Stimulated activated CD8-positive, alpha-beta memory T cell treated with anti-CD3 and anti-CD28 coated beads, Interleukin-12 subunit alpha, Interleukin-12 subunit beta, amount 100 ng/mL, for 24 hours (primary cell): ENCODE results near the gene PARVA.

Experiments
- DNase-seq: peaks from one replicate; pipeline ENCODE4 v3.0.0-alpha.2; 2020; ENCODE audit errors: extremely low read depth

Gene PARVA

DNA sequence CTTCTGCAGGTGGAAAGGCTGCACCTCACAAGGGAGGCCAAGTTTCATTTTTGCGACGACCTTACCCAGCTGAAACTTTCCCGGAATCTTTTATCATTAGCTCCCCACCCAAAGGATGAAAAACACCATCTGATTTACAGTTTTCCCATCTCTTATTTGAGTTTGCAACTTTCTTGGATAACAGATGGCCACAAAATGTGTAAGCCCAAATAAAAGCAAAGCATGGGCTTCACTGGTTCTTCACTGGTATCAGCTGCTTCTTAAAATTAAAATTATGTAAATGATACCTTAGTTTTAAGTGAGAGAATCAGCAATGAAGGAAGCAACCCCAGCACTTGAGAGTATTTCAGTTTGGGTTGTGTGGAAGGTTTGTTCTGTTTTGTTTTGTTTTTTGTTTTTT lies 55.8 kb downstream of the PARVA start:
- DNase-seq = no peak

DNA sequence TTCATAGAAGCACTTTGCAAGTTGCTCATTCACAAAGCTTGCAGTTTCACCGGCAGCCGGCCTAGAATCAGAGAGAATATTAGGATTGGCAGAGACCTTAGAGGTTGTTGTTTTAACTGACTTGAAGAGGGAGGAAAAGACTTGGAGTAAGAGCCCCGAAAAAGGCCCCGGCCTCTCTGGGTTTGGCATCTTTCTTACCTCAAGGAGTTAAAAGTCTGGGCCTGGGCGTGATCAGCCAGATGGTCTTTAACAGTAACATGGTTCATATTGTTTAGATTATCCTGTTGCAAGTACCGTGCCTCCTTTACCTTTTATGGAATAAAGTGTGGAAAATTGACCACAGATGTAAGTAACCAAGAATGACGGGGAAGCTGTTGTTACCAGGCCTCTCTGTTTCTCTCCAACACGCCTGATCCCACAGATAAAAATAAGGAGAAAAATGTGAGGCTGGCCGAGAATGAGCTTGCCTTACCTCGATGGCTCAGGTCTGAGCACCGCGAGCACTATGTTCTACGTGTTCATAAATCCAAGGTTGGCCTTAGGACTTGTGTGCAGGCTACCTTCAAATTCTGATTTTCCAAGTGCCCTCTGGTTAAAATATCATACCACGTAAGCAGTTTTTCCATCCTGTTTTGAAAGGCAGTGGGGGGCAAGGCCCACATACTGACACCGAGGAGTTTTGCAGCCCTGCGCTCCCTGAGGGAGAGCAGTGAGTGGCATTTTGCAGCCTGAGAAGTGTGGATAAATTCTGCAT lies 56.4 kb downstream of the PARVA start:
- no peak for DNase-seq

DNA sequence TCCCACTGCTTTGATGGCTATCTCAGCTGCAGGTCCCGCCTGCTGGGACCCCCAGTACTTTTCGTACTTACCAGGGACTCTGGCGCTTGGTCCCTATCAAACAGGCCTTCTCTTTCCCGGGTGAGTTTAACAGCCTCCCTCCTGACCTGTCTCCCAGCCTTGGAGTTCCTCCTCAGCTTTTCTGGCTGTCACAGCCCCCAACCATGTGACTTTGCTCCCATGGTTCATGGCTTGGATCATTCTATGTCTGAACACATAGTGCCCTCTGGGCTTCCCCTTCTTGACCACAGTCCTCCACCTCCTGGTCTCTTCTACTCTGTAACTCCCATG lies 56.9 kb downstream of the PARVA start:
- no peak for DNase-seq

DNA sequence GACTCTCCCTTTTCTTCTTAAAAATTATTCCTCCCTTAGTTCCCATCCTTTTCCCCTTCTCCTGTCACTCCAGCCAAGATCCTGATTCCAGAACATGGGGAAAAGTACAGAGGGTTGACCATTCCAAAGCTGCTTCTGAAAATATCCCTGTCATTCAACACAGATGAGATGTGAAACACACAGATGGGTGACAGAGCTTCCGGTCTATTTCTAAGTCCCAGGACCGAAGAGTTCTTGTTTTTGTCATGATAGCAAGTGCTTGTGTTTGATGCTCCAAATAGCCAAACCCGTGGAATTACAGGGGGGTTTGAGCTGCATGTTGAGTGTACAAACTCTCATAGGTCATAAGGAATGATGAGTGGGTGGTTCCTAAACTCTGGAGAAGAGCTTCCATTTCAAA lies 57.9 kb downstream of the PARVA start:
- no peak for DNase-seq

DNA sequence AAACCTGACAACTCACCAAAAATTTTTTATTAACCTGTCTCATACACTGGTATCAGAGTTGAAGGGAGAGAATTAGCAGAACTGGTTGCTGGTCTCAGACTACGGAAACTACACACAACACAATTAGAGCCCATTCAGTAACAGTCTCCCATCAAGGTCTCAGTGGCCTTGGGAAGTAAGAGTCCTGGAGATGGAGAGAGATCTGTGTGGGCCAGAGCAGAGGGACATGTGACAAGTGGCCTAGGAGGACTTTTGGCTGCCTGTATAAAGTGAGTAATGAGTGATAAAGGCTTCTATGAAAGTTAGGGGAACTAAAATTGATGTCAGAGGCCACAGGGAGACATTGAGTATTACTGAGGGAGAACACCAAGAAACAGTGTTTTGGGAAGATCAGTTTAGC lies 58.9 kb downstream of the PARVA start:
- no peak for DNase-seq

DNA sequence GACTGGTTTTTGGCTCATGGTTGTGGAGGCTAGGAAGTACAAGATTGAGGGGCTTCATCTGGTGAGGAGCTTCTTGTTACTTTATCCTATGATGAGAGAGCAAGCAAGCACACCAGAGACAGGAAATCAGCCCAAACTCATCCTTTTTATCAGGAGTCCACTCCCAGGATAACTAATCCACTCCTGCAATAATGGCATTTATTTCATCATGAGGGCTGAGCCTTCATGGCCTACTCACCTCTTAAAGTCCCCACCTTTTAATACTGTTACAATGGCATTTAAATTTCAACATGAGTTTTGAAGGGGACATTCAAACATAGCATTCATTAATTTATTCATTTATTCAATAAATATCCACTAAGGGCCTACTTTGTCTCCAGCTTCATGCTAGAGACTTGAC lies 60.9 kb downstream of the PARVA start:
- DNase-seq = no peak

DNA sequence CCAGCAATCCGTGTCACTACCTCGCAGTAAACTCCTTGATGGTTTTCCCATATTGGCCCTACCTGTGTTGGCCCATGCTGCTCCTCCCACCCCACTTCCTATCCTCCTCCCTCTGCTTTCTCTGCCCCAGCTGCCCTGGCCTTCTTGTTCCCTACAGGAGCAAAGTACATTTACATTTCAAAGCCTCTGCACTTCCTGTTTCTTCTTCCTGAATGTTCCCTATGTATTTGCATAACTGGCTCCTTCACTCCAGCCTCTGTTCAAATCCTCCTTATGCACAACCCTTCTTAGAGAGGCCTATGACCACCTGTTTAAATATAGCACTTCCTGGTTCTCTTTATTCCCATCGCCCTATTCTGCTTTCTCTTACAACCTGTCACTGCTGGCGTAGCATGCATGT lies 62.2 kb downstream of the PARVA start:
- DNase-seq = no peak

DNA sequence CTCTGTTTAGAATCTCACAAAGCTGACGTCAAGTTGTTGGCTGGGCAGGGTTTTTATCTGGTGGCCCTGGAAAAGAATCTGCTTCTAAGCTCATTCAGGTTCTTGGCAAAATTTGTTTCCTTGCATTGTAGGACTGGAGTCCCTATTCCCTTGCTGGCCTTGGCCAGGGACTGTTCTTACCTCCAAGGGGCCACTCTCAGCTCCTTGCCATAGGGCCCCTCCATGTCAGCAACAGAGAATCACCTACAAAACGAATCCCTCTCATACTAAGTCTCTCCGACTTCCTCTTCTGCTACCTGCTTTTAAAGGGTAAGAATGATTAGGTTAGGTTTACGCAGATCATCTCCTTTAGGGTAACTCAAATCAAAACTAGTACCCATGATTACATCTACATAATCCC lies 63.2 kb downstream of the PARVA start:
- DNase-seq = no peak

DNA sequence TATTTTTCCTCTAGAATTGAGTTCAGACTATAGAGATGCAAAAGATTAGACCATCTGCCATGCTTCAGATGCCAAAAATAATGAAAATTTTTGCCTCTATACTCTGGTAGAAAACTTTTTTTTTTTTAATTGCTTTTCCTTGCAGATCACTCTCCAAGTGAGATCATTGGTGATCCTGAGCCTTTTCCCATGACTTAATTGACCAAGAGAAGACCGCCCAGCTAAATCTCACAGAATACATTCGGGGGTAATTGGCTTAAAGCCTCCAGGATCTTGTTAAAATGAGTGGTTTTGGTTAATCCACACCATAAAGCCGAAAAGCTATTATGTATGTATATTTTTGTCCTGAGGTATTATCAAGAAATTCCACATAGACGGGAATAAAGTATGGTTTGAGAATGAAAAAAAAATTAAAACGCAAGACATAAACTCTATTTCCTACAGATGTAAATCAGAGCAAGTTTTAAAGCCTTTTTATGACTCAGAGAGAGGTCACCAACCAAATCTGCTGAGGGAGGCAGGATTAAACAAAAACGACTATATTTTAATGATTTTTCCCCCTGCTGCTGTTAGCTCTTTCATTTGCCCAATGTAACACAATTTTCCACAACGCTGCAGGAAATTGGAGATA lies 64.0 kb downstream of the PARVA start:
- DNase-seq = no peak

DNA sequence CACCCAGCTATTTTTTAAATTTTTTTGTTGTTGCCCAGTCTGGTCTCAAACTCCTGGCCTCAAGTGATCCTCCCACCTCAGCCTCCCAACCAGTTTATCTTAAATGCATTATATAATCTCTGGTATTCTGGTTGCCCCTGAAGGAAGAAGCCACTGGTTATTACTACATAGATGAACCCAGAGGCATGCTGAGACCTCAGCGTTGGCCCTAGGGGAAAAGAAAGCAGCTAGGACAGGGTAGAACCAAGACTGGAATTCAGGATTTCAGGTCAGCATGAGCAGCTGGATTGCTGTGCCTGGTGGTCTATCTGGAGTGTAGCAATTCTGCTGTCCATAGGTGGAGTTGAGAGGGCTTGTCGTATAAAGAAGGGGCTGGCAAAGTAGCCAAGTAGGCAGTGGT lies 67.2 kb downstream of the PARVA start:
- DNase-seq = no peak

DNA sequence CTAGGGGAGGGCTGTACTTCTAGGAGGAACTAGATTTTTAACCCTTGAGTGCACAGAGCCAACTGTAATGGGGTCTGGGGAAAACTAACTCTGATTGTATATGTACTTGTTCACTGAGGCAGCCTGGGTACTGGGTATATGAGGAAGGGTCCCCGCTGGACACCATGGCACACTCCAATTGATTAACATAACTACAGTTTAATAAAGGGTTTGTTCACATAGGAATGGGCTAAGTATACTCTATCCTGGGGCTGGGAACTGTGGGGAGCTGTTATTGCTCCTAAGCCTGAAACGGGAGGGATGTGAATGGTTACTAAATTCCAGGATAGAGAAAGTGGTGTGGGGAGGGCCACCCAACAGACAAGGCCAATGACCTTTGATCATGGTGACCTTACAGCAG lies 67.6 kb downstream of the PARVA start:
- DNase-seq = no peak

DNA sequence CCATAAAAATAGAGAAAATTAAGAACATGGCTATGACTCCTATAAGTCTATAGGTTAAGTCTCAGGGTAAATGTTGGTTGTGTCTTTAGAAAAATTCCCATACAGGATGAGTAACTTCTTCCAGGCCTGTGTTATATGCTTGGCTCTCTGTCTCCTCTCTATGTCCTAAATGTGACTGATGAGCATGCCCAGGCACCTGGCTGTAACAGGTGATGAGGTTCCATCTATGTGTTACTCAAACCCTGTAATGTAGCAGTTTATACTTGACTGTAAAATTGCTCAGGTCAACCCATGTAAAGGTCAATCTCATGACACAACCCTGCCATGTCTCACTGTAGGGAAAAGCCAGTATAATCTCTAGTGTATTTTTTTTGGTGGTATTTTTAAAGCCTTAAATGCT lies 69.5 kb downstream of the PARVA start:
- no peak for DNase-seq

DNA sequence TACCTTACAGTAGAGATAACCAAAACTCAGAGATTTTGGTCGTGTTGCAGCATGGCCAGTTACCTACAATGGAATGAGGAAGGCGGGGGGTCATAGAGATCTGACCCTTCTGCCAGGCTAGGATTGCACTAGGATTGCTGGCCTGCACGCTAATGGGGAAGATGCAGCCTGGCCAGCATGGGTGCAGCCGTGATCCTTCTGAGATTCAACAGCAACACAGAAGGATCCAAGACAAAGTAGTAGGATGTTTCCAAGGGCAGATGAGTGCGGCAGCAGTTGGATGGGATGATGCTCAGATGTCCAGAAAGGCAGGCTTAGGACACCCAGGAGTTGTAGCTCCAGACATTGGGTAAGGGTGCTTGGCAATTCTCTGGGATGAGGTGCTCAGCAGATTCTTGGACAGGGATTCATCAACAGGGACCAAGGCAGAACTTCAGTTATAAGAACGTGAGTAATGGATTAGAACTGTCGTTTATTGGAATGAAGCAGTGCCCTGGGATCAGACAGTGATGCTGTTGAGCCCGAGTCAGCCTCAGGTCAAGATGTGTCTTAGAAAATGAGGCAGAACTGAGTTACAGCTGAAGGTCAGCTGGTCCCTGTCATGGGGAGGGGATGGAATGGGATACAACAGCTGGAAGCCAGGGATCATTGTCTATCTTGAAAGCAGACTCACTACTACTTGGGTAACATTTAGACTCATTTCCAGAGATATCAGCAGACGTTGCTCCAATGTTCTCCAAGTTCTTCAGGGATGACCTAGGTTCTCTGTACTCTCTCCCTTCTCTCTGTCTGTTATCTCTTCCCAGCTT lies 71.0 kb downstream of the PARVA start:
- DNase-seq = no peak

DNA sequence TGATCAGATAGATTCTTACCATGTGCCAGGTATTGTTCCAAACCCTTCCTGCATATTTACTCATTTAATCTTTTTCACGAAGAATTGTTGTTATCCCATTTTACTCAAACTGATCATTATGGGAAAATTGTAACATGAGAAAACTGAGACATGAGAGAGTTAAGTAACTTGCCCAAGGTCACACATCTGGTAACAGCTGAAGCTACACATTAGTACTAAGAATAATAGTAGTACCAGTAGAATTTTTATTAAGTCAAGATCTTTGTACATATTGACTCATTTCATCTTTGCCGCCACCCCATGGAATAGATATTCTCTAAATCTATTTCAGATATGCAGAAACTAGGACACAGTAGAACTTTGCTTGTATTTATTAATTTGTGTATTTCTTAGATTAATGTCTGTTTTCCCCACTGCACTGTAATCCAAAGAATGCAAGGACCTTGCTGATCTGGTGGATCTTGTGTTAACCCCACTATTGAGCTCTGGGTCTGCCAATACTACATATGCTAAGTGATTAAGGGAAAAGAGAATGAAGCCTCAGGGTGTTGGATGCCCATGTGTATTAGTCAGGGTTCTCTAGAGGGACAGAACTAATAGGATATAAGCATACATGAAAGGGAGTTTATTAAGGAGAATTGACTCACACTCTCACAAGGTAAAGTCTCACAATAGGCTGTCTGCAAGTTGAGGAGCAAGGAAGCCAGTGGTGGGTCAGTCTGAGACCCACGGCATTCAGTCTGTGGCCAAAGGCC lies 72.8 kb downstream of the PARVA start:
- DNase-seq = no peak

DNA sequence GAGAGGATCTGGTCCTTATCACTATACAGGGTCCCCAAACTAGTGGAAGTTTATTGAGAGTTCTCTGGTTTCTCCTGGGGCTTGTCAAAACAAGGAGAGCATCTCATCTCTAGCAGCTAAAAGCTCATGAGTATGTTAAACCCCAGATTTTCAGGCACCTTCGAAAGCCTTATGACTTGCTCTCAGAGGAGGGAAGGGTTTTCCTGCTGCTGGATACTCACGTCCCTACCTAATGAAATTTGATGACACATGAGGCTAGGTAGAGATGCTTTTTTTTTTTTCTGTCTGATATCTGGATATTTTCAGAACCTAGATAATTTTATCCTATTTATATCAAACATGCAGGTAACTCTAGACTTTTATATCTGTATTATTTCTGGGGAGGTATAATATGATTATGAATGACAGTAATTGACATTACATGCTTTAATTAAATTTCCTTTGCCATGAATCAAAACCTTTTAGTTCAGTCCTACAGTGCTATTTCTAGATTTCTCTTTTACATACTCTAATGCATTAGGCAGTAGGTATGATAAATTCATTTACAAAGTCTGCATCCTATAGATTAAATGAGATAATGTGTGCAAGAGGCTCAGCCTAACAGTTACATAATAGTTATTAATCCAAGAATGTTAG lies 73.9 kb downstream of the PARVA start:
- DNase-seq = no peak

DNA sequence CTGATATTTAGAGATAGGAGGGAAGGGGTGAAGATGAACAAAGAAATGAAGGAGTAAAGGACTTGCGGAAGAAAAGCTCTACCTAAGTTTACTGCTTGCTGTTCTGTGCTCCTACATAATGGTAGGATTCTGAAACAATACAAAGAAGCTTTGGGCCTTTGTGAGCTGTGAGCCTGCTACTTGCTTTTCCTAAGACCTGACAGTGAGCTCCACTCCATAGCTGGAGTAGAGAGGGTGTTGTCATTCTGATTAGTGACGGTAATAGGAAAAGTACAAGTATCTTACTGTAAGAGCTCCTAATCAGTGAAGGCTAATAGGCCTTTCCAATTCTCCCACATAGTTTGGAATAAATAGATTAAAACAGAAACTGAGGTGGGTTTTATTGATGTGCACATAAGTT lies 75.9 kb downstream of the PARVA start:
- DNase-seq = no peak

DNA sequence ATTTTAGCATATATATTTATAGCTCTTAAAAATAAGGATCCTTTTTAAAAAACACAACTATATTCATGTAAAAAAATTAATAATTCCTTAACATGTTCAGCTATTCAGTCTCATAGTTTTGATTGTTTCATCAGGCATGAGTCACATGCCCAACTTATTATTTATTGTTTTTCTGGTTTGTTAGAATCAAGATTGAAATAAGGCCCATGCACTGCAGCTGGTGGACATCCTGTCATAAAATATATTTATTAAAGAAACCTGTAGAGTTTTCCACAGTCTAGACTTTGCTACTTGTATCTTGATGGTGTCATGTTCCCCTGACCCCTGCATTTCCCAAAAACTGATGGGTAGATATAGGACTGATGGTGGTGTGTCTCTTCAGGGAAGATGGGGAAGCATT lies 77.4 kb downstream of the PARVA start:
- no peak for DNase-seq

DNA sequence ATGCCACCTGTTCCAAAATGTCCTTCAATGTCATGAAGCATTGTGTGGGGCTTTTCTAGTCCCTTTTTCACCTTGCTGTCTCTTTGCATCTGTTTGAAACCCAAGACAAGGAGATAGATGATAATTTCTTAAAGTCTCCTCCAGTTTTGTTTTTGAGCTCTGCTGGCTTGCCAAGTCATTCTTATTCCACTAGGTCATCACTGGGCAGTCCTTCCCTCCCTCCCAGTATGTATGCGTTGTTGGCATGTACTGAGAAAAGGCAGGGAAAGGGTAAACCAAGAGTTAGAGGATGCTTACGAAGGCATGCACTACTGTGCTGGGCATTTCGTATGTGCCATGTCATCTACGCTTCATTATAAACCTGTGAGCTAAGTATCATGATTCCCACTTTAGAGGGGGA lies 78.6 kb downstream of the PARVA start:
- DNase-seq = no peak

DNA sequence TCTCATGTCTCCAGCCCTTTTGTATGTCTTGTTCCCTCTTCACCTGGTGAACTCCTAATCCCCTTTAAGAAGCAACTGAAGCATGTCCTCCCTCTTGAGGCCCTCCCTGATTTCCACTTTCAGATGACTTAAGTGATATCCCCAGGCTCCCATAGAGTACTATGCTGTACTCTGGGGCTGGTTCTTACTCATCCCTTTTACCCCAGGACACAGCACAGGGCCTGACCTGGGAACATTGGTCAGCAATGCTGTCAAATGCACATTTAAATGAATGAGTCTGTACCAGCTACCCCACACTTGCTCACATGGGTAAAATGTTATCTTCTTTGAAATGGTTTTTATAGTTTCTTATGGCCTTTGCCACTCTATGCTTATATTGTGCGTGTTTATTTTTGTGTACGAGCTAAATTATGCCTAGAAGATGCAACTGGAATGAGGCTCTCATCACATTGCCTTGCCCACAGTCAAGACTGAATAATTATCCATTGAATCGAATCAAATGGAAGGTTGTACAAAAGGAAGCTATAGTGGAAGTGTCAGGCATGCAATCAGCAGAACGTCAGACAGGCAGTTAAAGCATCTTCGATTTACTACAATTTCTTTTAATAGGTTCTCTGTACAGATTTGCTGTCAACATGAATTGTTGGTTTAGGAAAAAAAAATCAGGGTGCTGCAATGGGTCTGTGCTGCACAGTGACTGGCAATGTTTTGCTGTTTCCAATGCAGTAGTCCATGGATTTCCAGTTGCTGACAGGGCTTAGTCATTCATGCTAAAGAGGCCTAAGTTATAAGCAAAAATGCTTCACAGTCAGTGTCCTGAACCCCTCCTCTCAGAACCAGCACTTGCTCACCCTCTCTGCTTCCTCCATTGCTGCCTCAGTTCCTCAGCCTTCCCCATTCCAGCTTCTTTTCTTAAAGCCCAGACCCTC lies 79.5 kb downstream of the PARVA start:
- no peak for DNase-seq

DNA sequence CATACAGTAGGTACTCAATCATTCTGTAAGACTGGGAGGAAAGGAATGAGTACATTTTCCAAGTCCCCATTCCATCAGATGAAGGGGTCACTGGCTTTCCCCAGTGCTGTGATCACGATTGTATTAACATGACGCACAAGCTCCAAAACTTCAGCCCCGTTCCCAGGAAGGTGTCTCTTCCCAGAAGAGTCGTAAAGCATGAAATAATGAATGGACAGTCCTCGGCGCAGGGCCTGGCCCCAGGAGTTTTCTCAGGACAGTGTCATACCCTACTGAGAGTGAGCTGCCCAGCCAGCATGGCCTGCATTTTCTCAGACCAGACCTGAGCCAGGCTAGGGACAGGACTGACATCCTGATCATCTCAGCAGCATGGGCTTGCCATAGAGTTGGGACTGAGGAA lies 80.7 kb downstream of the PARVA start:
- DNase-seq = no peak

DNA sequence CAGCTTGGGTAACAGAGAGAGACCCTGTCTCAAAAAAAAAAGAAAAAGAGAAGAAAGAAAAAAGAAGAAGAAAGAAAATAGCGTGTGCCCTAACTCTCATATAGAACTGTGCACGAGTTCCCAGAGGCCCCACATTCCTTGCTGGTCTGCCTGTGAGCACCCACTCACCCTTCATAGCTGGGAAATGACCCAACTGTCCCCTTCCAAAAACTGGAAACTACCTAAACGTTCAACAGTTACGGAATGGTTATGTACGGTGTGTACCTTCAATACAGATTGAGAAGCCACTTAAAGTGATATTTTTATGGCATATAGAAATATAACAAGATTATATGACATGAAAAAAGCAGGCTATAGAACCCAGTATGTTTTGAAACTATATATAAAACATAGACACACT lies 82.0 kb downstream of the PARVA start:
- DNase-seq = no peak
